Left lung (tissue), 10 donors: ENCODE data around the gene BCL6B. TPM values are rescaled to one million over a fixed set of nuclear protein-coding genes. Genes with fewer than 3 reads are reported as not detected.

Source experiments
- ATAC-seq: fragments of 200-7000 bp; cut with Tn5 transposase; one replicate; pipeline ENCODE4 v1.9.1; 2020; ENCODE audit warnings: moderate library complexity
- DNase-seq, 4 donors: peaks; one replicate each; pipeline ENCODE4 v3.0.0-alpha.2; 2013 to 2020
- H3K27ac ChIP-seq, 2 donors: fragments of 200-600 bp; sonication (generic) in 1 of 2; one replicate each; pipeline versions ENCODE4 v1.5.0 to v1.8.0; 2020 to 2021
- H3K27me3 ChIP-seq, 2 donors: fragments of 200-600 bp; sonication (generic) in 1 of 2; one replicate each; pipeline versions ENCODE4 v1.5.0 to v1.8.0; 2020 to 2021
- H3K36me3 ChIP-seq, 2 donors: fragments of 200-600 bp; sonication (generic) in 1 of 2; one replicate each; pipeline versions ENCODE4 v1.5.0 to v1.8.0; 2020 to 2021
- H3K4me1 ChIP-seq, 2 donors: fragments of 200-600 bp; one replicate each; pipeline ENCODE4 v1.8.0; 2021
- H3K4me3 ChIP-seq, 2 donors: fragments of 200-600 bp; sonication (generic) in 1 of 2; one replicate each; pipeline versions ENCODE4 v1.5.0 to v1.8.0; 2020 to 2021; ENCODE audit warnings: mild to moderate bottlenecking in 1 of 2
- H3K9me3 ChIP-seq, 2 donors: fragments of 200-600 bp; sonication (generic) in 1 of 2; one replicate each; pipeline versions ENCODE4 v1.5.0 to v1.8.0; 2020 to 2021
- CTCF ChIP-seq, 2 donors: fragments of 200-600 bp; sonication (generic) in 1 of 2; IDR thresholded peaks; one replicate each; pipeline versions ENCODE4 v1.5.0 to v1.8.0; 2021; ENCODE audit warnings: antibody characterized with exemption in 2 of 2
- intact Hi-C, 2 donors: fragments of 100-400 bp; cut with DNase I; formaldehyde crosslinking; loops; one replicate each; pipeline versions ENCODE4 v1.11.2 to v1.14.2; 2022
- polyA plus RNA-seq, 6 donors: library from polyadenylated mRNA; unstranded; fragments of 120-200 nt; gene quantifications; one replicate each; pipeline ENCODE4 v1.2.1, GENCODE V29; 2013; ENCODE audit not compliant: insufficient read length in 6 of 6
- total RNA-seq, 2 donors: library from RNA; stranded (reverse); fragmentation: NEBNext Ultra II Directional; extraction: Animal tissue kit (Norgen Biotek cat#: 25700); gene quantifications; one replicate each; pipeline ENCODE4 v1.2.1, GENCODE V29; 2021
- donor health status: DM: no; HTN: yes; CAD: no.
- donor health status: DM: no; HTN: no; CAD: no.

The BCL6B gene
- total and polyA plus RNA-seq, 8 donors, result 13.3 to 45.9 (median 35.9) TPM

- Histone ChIP-seq H3K36me3 (no peaks in the 10 kb centered on the region), H3K27me3 (no peaks in the 10 kb centered on the region), H3K4me1 (peaks cover 0 to 15% of the 10 kb centered on the region in 2 donors), H3K9me3 (no peaks in the 10 kb centered on the region), H3K4me3 (no peak overlapping the region), H3K27ac (no peak overlapping the region)
- intact Hi-C loops, result no loop called here
- ATAC-seq (no peak), DNase-seq (no peak)
- TF ChIP-seq CTCF (IDR thresholded peaks at IDR 0.05), result no peak
These were observed 55.9 kb downstream of the BCL6B start for GRCh38 chr17:7078711-7079110.

Other genes with a start within 250 kb of the BCL6B start
- under 1 TPM in 1 of 2 donors, not detected in 1; 0.17 TPM for gene FBXO39, start 246.8 kb upstream of the BCL6B start, total RNA-seq
- under 1 TPM; 0.31 to 0.70 (median 0.49) TPM for gene FBXO39, start 246.8 kb upstream of the BCL6B start, polyA plus RNA-seq
- 1 to 10 TPM in 1 of 2 donors, not detected in 1; 4.9 TPM for gene TEKT1, start 191.3 kb upstream of the BCL6B start, total RNA-seq
- 10 to 100 TPM in 1 of 6 donors, 1 to 10 TPM in 5; 1.4 to 13.6 (median 7.8) TPM for gene TEKT1, start 191.3 kb upstream of the BCL6B start, polyA plus RNA-seq
- under 1 TPM; 0.29 to 0.67 TPM for gene ALOX12, start 27.0 kb upstream of the BCL6B start, total RNA-seq
- 1 to 10 TPM; 2.8 to 4.4 (median 3.3) TPM for gene ALOX12, start 27.0 kb upstream of the BCL6B start, polyA plus RNA-seq
- 100 to 1,000 TPM; 279 to 284 TPM for gene RNASEK, start 10.4 kb upstream of the BCL6B start, total RNA-seq
- gene RNASEK, start 10.4 kb upstream of the BCL6B start, polyA plus RNA-seq, result 100 to 1,000 TPM; 127 to 151 (median 134) TPM
- gene SLC16A13, start 13.0 kb downstream of the BCL6B start, total RNA-seq, result 10 to 100 TPM in 1 of 2 donors, 1 to 10 TPM in 1; 9.5 to 21.5 TPM
- 1 to 10 TPM; 3.7 to 5.8 (median 4.6) TPM for gene SLC16A13, start 13.0 kb downstream of the BCL6B start, polyA plus RNA-seq
- 1 to 10 TPM; 1.2 to 2.5 TPM for gene SLC16A11, start 21.0 kb downstream of the BCL6B start, total RNA-seq
- 1 to 10 TPM in 4 of 6 donors, under 1 TPM in 2; 0.74 to 1.5 (median 1.1) TPM for gene SLC16A11, start 21.0 kb downstream of the BCL6B start, polyA plus RNA-seq
- 1 to 10 TPM; 7.8 to 9.6 TPM for gene CLEC10A, start 57.2 kb downstream of the BCL6B start, total RNA-seq
- gene CLEC10A, start 57.2 kb downstream of the BCL6B start, polyA plus RNA-seq, result 1 to 10 TPM; 2.0 to 3.6 (median 3.6) TPM
- 1 to 10 TPM; 1.0 to 2.7 TPM for gene ASGR2, start 91.8 kb downstream of the BCL6B start, total RNA-seq
- under 1 TPM; 0.34 to 0.76 (median 0.51) TPM for gene ASGR2, start 91.8 kb downstream of the BCL6B start, polyA plus RNA-seq
- 1 to 10 TPM; 2.4 to 7.7 TPM for gene ASGR1, start 156.3 kb downstream of the BCL6B start, total RNA-seq
- gene ASGR1, start 156.3 kb downstream of the BCL6B start, polyA plus RNA-seq, result 10 to 100 TPM in 4 of 6 donors, 1 to 10 TPM in 2; 8.7 to 13.0 (median 11.0) TPM
- gene DLG4, start 196.8 kb downstream of the BCL6B start, total RNA-seq, result 10 to 100 TPM; 25.9 to 33.8 TPM
- gene DLG4, start 196.8 kb downstream of the BCL6B start, polyA plus RNA-seq, result 10 to 100 TPM; 35.6 to 60.0 (median 47.6) TPM
- gene ACADVL, start 196.9 kb downstream of the BCL6B start, total RNA-seq, result 100 to 1,000 TPM; 610 to 654 TPM
- 100 to 1,000 TPM; 285 to 403 (median 362) TPM for gene ACADVL, start 196.9 kb downstream of the BCL6B start, polyA plus RNA-seq
- gene DVL2, start 211.5 kb downstream of the BCL6B start, total RNA-seq, result 10 to 100 TPM; 36.9 to 46.3 TPM
- gene DVL2, start 211.5 kb downstream of the BCL6B start, polyA plus RNA-seq, result 10 to 100 TPM; 51.7 to 59.7 (median 54.6) TPM
- 10 to 100 TPM; 31.1 to 45.4 TPM for gene PHF23, start 216.4 kb downstream of the BCL6B start, total RNA-seq
- gene PHF23, start 216.4 kb downstream of the BCL6B start, polyA plus RNA-seq, result 10 to 100 TPM; 32.8 to 51.2 (median 46.1) TPM
- gene GABARAP, start 219.4 kb downstream of the BCL6B start, total RNA-seq, result 100 to 1,000 TPM; 545 to 559 TPM
- 100 to 1,000 TPM; 442 to 526 (median 470) TPM for gene GABARAP, start 219.4 kb downstream of the BCL6B start, polyA plus RNA-seq
- 100 to 1,000 TPM; 134 to 171 TPM for gene CTDNEP1, start 228.7 kb downstream of the BCL6B start, total RNA-seq
- gene CTDNEP1, start 228.7 kb downstream of the BCL6B start, polyA plus RNA-seq, result 100 to 1,000 TPM; 133 to 154 (median 146) TPM
- 10 to 100 TPM; 26.5 to 46.6 TPM for gene ELP5, start 229.2 kb downstream of the BCL6B start, total RNA-seq
- 10 to 100 TPM; 36.6 to 49.7 (median 42.9) TPM for gene ELP5, start 229.2 kb downstream of the BCL6B start, polyA plus RNA-seq
- gene CLDN7, start 239.4 kb downstream of the BCL6B start, total RNA-seq, result 100 to 1,000 TPM; 187 to 197 TPM
- 10 to 100 TPM; 26.0 to 37.0 (median 34.8) TPM for gene CLDN7, start 239.4 kb downstream of the BCL6B start, polyA plus RNA-seq